ENCODE measurements around the gene RSPO4.

GRCh38 chr20:1022871-1023270 is 20.8 kb upstream of the RSPO4 start:
- TF ChIP-seq POLR2AphosphoS5 (IDR thresholded peaks at IDR 0.05; ENCODE audit: insufficient read depth, low read depth, low read length) = no peak
- TF ChIP-seq CTCF (IDR thresholded peaks at IDR 0.05; ENCODE audit: extremely low read depth in 1 of 2, insufficient read depth in 1 of 2, low read depth in 1 of 2, low read length in 2 of 2) = no peak
- no peak for TF ChIP-seq MYC (IDR thresholded peaks at IDR 0.05; ENCODE audit: low read depth, low read length)
- no peak for TF ChIP-seq POLR2A (IDR thresholded peaks at IDR 0.05; ENCODE audit: low read depth, low read length)
- TF ChIP-seq MAX (IDR thresholded peaks at IDR 0.05; ENCODE audit: insufficient read depth, insufficient read length) = no peak
- no peak for TF ChIP-seq GATA2 (IDR thresholded peaks at IDR 0.05; ENCODE audit: insufficient read depth, insufficient read length, low read depth, low read length)
- TF ChIP-seq JUN (IDR thresholded peaks at IDR 0.05; ENCODE audit: borderline replicate concordance, insufficient read depth, insufficient read length, low read depth) = no peak
